Keratinocyte (primary cell): ENCODE results near the gene DBP.

Experiments used
- EZH2 ChIP-seq: IDR thresholded peaks from one replicate; pipeline ENCODE4 v1.6.1; 2012; ENCODE audit warnings: inconsistent platforms, mild to moderate bottlenecking, low read length, moderate library complexity
- TF ChIP-seq, protein P1 (sequence below), 3 experiments: IDR thresholded peaks in 1 of 3; conservative IDR thresholded peaks in 1 of 3; optimal IDR thresholded peaks in 1 of 3; 2 replicates in 2 of 3; 3 replicates in 1 of 3; pipeline versions ENCODE3 to v1.5.1; 2011; ENCODE audit warnings: low read length in 3 of 3, mild to moderate bottlenecking in 3 of 3, moderate library complexity in 2 of 3, control low read depth in 1 of 3, inconsistent platforms in 1 of 3; ENCODE audit not compliant: insufficient read depth in 2 of 3; ENCODE audit errors: extremely low read depth in 1 of 3

DNA sequence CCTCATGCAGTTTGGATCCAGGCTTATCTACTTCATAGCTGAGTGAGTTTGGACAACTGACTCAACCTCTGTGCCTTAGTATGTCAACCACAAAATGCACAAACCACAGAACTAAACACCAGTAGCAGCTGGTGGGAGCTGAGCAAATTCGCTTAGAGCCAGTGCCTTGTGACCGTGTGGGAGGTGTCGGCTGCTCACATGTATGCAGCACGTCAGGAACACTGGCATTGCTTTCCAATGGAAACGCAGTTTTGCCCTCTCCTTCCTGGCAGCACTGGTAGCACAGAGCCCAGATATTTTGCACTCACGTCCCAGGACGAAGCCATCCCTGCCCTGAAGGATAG, 43.9 kb upstream of the DBP start:
- TF ChIP-seq, protein P1, sequence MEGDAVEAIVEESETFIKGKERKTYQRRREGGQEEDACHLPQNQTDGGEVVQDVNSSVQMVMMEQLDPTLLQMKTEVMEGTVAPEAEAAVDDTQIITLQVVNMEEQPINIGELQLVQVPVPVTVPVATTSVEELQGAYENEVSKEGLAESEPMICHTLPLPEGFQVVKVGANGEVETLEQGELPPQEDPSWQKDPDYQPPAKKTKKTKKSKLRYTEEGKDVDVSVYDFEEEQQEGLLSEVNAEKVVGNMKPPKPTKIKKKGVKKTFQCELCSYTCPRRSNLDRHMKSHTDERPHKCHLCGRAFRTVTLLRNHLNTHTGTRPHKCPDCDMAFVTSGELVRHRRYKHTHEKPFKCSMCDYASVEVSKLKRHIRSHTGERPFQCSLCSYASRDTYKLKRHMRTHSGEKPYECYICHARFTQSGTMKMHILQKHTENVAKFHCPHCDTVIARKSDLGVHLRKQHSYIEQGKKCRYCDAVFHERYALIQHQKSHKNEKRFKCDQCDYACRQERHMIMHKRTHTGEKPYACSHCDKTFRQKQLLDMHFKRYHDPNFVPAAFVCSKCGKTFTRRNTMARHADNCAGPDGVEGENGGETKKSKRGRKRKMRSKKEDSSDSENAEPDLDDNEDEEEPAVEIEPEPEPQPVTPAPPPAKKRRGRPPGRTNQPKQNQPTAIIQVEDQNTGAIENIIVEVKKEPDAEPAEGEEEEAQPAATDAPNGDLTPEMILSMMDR (optimal IDR thresholded peaks at IDR 0.05 in 1 of 3, IDR thresholded peaks at IDR 0.05 in 1 of 3, conservative IDR thresholded peaks at IDR 0.05 in 1 of 3; ENCODE audit: extremely low read depth in 1 of 3, insufficient read depth in 2 of 3, low read length in 3 of 3) = no peak
- no peak for TF ChIP-seq EZH2
